OCI-LY1 (cell line): ENCODE results near the gene VGLL4.

ENCODE experiments used
- H2AFZ ChIP-seq: fragments of 200-600 bp; sonication (generic), shearing (Covaris generic); 2 replicates; pipeline ENCODE4 v1.6.0; 2014; ENCODE audit warnings: antibody characterized with exemption, mild to moderate bottlenecking, low read length
- H3F3A ChIP-seq: fragments of 200-600 bp; sonication (generic), shearing (Covaris generic); 2 replicates; pipeline ENCODE4 v1.6.0; 2014; ENCODE audit warnings: mild to moderate bottlenecking, antibody characterized with exemption, low read length, moderate library complexity; ENCODE audit not compliant: insufficient read depth
- H3K27ac ChIP-seq: fragments of 200-600 bp; sonication (generic); 2 replicates; pipeline ENCODE4 v1.5.1; 2014; ENCODE audit warnings: low read length, mixed run types, mild to moderate bottlenecking, low read depth; ENCODE audit not compliant: poor library complexity, severe bottlenecking
- H3K27me3 ChIP-seq: fragments of 200-600 bp; sonication (generic); 2 replicates; pipeline ENCODE4 v1.6.0; 2014; ENCODE audit warnings: antibody characterized with exemption, mild to moderate bottlenecking, low read length, moderate library complexity; ENCODE audit not compliant: insufficient read depth
- H3K36me3 ChIP-seq: fragments of 200-600 bp; sonication (generic); 2 replicates; pipeline ENCODE4 v1.6.1; 2014; ENCODE audit warnings: mild to moderate bottlenecking, antibody characterized with exemption, low read length, moderate library complexity, mixed read lengths; ENCODE audit not compliant: insufficient read depth
- H3K4me1 ChIP-seq: fragments of 200-600 bp; sonication (generic); 2 replicates; pipeline ENCODE4 v1.5.1; 2014; ENCODE audit warnings: mild to moderate bottlenecking, low read length, moderate library complexity; ENCODE audit not compliant: insufficient read depth, severe bottlenecking
- H3K4me2 ChIP-seq: fragments of 200-600 bp; sonication (generic), shearing (Covaris generic); 2 replicates; pipeline ENCODE4 v1.6.1; 2014; ENCODE audit warnings: low read length
- H3K4me3 ChIP-seq: fragments of 200-600 bp; sonication (generic); 2 replicates; pipeline ENCODE4 v1.5.1; 2014; ENCODE audit warnings: low read length, low read depth, mild to moderate bottlenecking, mixed read lengths; ENCODE audit not compliant: poor library complexity, severe bottlenecking
- H3K79me2 ChIP-seq: fragments of 200-600 bp; shearing (Covaris generic); 2 replicates; pipeline ENCODE4 v1.6.1; 2016; ENCODE audit warnings: mixed run types, low read length, mixed read lengths; ENCODE audit not compliant: insufficient read depth
- H3K9ac ChIP-seq: fragments of 200-600 bp; sonication (generic), shearing (Covaris generic); 2 replicates; pipeline ENCODE4 v1.6.1; 2014; ENCODE audit warnings: mild to moderate bottlenecking, low read length, mixed read lengths
- H3K9me2 ChIP-seq: fragments of 200-600 bp; sonication (generic), shearing (Covaris generic); 2 replicates; pipeline ENCODE4 v1.6.1; 2014; ENCODE audit warnings: low read depth, mild to moderate bottlenecking, low read length, mixed read lengths
- H3K9me3 ChIP-seq: fragments of 200-600 bp; shearing (Covaris generic); 2 replicates; pipeline ENCODE4 v1.6.1; 2014; ENCODE audit warnings: low read length, mixed read lengths
- H4K20me1 ChIP-seq: fragments of 200-600 bp; sonication (generic), shearing (Covaris generic); 2 replicates; pipeline ENCODE4 v1.6.0; 2016; ENCODE audit warnings: mild to moderate bottlenecking, low read length; ENCODE audit not compliant: insufficient read depth
- CTCF ChIP-seq: fragments of 200-600 bp; sonication (generic), shearing (Covaris generic); IDR thresholded peaks from 2 replicates; pipeline ENCODE4 v1.5.1; 2017; ENCODE audit warnings: mild to moderate bottlenecking, antibody characterized with exemption, low read length, moderate library complexity, mixed read lengths
- EZH2 ChIP-seq: fragments of 200-600 bp; sonication (generic), shearing (Covaris generic); IDR thresholded peaks from 2 replicates; pipeline ENCODE4 v1.8.0; 2017; ENCODE audit warnings: borderline replicate concordance, mixed run types, mild to moderate bottlenecking, antibody characterized with exemption, low read length, moderate library complexity, mixed read lengths

The VGLL4 gene

GRCh38 chr3:11611341-11611799 is 32.3 kb downstream of the VGLL4 start:
- Histone ChIP-seq H3K36me3 (peaks cover 15% of the 10 kb centered on the region), H3K9me3 (no peaks in the 10 kb centered on the region), H3K79me2 (peaks cover 77% of the 10 kb centered on the region), H3K4me1 (peaks cover 100% of the 10 kb centered on the region), H3F3A (no peaks in the 10 kb centered on the region), H3K4me2 (peak overlapping the region; percentile 43; the same call in 1 of the 2 replicates), H3K27me3 (no peaks in the 10 kb centered on the region), H3K27ac (peak overlapping the region; percentile 46), H4K20me1 (no peaks in the 10 kb centered on the region), H3K4me3 (peak overlapping the region; percentile 20), H3K9ac (no peak overlapping the region; the same call in 1 of the 2 replicates), H2AFZ (no peak overlapping the region), H3K9me2 (no peaks in the 10 kb centered on the region)
- TF ChIP-seq EZH2: no peak
- no peak for TF ChIP-seq CTCF

GRCh38 chr3:11610700-11611275 is 32.9 kb downstream of the VGLL4 start:
- Histone ChIP-seq H3K9me3 (no peaks in the 10 kb centered on the region), H3K36me3 (peaks cover 21% of the 10 kb centered on the region), H4K20me1 (no peaks in the 10 kb centered on the region), H3K9me2 (no peaks in the 10 kb centered on the region), H3K4me2 (peak overlapping the region; percentile 43), H3K4me3 (peak overlapping the region; percentile 20), H3K9ac (no peak overlapping the region; the same call in 1 of the 2 replicates), H3F3A (no peaks in the 10 kb centered on the region), H3K79me2 (peaks cover 81% of the 10 kb centered on the region), H3K27ac (peak overlapping the region; percentile 46), H3K27me3 (no peaks in the 10 kb centered on the region), H3K4me1 (peaks cover 100% of the 10 kb centered on the region), H2AFZ (no peak overlapping the region)
- TF ChIP-seq CTCF (no peak), EZH2 (no peak)

GRCh38 chr3:11610044-11610671 is 33.6 kb downstream of the VGLL4 start:
- Histone ChIP-seq H3K79me2 (peaks cover 81% of the 10 kb centered on the region), H3K9ac (no peak overlapping the region; the same call in 1 of the 2 replicates), H3K9me2 (no peaks in the 10 kb centered on the region), H3K27me3 (no peaks in the 10 kb centered on the region), H3K4me1 (peaks cover 100% of the 10 kb centered on the region), H2AFZ (no peak overlapping the region), H3K4me2 (peak overlapping the region; percentile 43), H3K27ac (peak overlapping the region; percentile 46), H3F3A (no peaks in the 10 kb centered on the region), H3K4me3 (peak overlapping the region; percentile 20), H3K9me3 (no peaks in the 10 kb centered on the region), H3K36me3 (peaks cover 21% of the 10 kb centered on the region), H4K20me1 (no peaks in the 10 kb centered on the region)
- TF ChIP-seq EZH2 (no peak), CTCF (no peak)
